Uterus (tissue), 2 donors: ENCODE results near the gene TMCO4.

Source experiments
- POLR2A ChIP-seq, 2 donors: fragments of 450-650 bp; IDR thresholded peaks; one replicate each; pipeline ENCODE4 v1.6.1; 2016; ENCODE audit warnings: antibody characterized with exemption in 2 of 2, mild to moderate bottlenecking in 1 of 2, moderate library complexity in 1 of 2
- TF ChIP-seq, protein P1 (sequence below), 4 experiments: fragments of 200-600 bp in 2 of 4; fragments of 450-650 bp in 2 of 4; sonication (generic) in 2 of 4; IDR thresholded peaks; one replicate each; pipeline ENCODE4 v1.5.1; 2016 to 2019; ENCODE audit warnings: antibody characterized with exemption in 4 of 4, mild to moderate bottlenecking in 2 of 4, moderate library complexity in 1 of 4

DNA sequence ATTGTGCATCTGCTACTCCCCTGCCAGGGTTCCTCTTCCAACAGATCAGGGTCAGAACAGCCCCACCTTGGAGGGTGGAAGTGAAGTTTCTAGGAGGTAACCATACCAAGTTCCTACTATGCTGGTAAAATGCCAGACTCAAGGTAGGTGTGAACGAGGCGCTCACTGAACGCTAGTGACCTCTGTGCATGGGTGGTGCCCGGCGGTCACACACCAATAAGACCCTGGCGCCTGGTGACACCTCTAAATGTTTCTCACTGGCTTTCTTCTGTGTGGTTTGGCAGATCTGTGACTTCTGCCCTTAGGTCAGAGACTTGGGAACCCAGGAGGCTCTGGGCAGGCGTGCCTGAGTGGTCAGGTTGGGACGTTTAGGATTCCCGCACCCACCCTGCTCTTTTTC, 55.9 kb downstream of the TMCO4 start:
- TF ChIP-seq, protein P1, sequence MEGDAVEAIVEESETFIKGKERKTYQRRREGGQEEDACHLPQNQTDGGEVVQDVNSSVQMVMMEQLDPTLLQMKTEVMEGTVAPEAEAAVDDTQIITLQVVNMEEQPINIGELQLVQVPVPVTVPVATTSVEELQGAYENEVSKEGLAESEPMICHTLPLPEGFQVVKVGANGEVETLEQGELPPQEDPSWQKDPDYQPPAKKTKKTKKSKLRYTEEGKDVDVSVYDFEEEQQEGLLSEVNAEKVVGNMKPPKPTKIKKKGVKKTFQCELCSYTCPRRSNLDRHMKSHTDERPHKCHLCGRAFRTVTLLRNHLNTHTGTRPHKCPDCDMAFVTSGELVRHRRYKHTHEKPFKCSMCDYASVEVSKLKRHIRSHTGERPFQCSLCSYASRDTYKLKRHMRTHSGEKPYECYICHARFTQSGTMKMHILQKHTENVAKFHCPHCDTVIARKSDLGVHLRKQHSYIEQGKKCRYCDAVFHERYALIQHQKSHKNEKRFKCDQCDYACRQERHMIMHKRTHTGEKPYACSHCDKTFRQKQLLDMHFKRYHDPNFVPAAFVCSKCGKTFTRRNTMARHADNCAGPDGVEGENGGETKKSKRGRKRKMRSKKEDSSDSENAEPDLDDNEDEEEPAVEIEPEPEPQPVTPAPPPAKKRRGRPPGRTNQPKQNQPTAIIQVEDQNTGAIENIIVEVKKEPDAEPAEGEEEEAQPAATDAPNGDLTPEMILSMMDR (IDR thresholded peaks at IDR 0.05), result no peak
- TF ChIP-seq POLR2A (IDR thresholded peaks at IDR 0.05), result no peak
